Fibroblast of pulmonary artery (primary cell): ENCODE data around the gene DLL4.
A peak's percentile ranks its signal among the peaks of the same experiment; 100 is the strongest.

ENCODE experiments used
- DNase-seq: peaks from one replicate; pipeline ENCODE4 v3.0.0-alpha.2; 2010; ENCODE audit warnings: low read depth
- H3K4me3 ChIP-seq: replicated peaks from 2 replicates; pipeline ENCODE4 v1.5.1; 2011; ENCODE audit warnings: low read depth, mild to moderate bottlenecking, control low read depth, low read length, moderate library complexity
- TF ChIP-seq, protein P1 (sequence below): IDR thresholded peaks from 2 replicates; pipeline ENCODE4 v1.5.1; 2011; ENCODE audit warnings: mild to moderate bottlenecking, control low read depth, low read length, inconsistent platforms; ENCODE audit errors: missing control alignments

Gene DLL4

DNA sequence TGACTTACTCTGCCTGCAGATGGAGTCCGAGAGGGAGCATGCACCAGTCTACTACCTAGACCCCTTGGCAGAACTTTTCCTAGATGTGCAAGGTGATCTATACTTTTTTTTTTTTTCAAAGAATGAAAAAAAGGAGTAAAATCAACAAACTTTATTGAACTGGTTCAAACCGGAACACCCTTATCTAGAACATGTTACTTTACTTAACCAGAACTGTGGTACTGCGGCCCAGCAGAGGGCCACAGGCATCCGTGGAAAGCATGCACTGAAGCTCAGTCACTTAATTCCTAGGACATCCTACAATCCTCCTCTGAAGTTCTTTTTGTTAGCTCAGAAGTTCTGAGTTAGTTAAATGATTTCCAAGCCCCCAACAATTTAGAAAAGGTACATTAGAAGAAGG is 45.7 kb downstream of the DLL4 start:
- TF ChIP-seq, protein P1, sequence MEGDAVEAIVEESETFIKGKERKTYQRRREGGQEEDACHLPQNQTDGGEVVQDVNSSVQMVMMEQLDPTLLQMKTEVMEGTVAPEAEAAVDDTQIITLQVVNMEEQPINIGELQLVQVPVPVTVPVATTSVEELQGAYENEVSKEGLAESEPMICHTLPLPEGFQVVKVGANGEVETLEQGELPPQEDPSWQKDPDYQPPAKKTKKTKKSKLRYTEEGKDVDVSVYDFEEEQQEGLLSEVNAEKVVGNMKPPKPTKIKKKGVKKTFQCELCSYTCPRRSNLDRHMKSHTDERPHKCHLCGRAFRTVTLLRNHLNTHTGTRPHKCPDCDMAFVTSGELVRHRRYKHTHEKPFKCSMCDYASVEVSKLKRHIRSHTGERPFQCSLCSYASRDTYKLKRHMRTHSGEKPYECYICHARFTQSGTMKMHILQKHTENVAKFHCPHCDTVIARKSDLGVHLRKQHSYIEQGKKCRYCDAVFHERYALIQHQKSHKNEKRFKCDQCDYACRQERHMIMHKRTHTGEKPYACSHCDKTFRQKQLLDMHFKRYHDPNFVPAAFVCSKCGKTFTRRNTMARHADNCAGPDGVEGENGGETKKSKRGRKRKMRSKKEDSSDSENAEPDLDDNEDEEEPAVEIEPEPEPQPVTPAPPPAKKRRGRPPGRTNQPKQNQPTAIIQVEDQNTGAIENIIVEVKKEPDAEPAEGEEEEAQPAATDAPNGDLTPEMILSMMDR, result no peak
- H3K4me3 ChIP-seq, result no peak overlapping the region
- DNase-seq, result no peak

DNA sequence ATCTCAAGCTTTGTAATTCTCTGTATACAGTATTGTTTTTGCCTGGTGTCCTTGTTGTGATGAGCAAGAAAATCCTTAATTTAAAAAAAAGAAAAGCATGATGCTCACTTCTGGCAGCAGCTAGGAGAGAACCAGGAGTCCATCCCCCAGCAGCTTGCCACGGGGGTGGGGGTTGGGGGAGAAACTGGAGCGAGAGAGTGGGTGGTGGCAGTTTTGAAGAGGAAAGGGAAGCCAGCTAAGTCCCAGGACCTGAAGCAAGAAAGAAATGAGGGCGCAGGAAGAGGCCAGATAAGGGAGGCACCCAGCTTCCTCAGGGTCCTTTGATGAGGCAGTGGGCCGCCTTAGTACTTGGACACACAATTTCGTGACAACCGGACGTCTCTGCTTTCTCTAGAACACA is 47.7 kb downstream of the DLL4 start:
- no peak for DNase-seq
- no peak overlapping the region for H3K4me3 ChIP-seq
- TF ChIP-seq, protein P1, result no peak

DNA sequence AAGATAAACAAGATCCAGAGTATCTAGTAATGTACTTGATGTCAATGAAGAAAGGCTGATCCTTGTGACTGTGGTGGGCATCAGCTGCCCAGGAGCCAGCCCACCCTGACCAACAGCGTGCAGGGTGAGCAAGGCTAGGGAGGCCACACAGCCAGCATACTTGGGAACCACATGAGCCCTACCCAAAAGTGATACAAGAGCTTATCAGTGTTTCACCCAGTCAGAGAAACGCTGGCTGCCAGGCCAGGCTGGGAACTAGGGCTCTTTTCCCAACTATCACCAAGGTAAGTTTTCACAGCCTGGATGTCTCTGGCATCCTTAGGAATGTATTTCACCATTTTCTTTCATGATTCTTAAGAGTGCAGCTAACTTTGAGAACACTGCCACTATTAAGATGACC is 49.0 kb downstream of the DLL4 start:
- H3K4me3 ChIP-seq, result no peak overlapping the region
- TF ChIP-seq, protein P1, result no peak
- no peak for DNase-seq

DNA sequence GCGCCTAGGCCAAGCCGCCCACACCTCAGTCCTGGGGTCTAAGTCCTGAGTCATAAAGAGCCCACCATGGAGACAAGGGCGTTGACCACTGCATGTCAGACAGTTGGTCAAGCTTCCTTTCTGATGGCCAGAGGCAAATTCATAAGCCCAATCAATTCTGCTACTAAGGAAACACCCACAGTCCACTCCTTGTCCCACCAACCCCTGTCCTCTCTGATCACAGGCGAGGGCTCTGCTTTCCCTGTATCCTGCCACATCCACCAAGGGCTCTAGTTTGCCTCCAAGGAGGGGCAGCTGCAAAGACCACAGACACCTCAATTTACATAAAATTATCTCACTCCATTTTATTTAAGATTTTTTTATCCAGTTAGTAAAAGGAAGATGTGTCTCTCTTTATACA is 49.4 kb downstream of the DLL4 start:
- no peak for DNase-seq
- TF ChIP-seq, protein P1, result no peak
- no peak overlapping the region for H3K4me3 ChIP-seq

DNA sequence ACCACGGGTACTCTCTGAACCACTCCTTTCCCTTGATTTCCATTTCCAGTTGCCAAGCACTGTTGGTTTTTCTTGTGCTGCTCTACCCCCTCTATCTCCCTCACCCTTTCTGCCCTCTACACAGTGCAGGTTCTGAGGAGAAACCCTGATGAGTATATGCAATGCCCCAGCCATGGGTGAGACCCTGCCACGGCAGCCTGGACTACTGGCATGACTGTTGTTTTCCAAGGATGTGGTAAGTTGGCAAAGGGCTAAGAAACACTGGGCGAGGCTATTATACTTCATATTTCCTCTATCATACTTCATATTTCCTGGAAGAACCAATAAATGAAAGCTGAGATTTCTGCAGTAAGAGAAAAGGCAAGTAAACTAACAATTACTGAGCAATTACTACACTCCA is 52.0 kb downstream of the DLL4 start:
- TF ChIP-seq, protein P1, result no peak
- H3K4me3 ChIP-seq, result no peak overlapping the region
- DNase-seq, result no peak

DNA sequence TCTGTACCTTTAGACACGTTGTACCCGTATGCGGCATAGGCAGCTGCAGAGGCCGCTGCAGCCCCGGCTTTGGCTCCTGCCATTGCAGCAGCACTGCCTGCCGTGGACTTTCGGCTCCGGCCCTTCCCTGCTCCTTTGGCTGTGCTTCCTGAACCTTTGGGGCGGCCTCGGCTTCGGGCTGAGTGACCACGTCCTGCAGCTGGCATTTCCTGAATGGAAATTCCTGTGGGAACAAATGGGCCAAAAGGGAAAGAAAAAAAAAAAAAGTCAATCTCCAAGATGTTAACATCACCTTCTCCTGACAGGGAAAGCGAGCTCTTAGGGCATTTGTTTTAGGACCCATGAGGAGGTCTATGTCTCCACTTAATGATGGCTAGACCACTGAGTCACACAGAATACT is 53.7 kb downstream of the DLL4 start:
- TF ChIP-seq, protein P1, result no peak
- peak; percentile 84 for DNase-seq
- no peak overlapping the region for H3K4me3 ChIP-seq

DNA sequence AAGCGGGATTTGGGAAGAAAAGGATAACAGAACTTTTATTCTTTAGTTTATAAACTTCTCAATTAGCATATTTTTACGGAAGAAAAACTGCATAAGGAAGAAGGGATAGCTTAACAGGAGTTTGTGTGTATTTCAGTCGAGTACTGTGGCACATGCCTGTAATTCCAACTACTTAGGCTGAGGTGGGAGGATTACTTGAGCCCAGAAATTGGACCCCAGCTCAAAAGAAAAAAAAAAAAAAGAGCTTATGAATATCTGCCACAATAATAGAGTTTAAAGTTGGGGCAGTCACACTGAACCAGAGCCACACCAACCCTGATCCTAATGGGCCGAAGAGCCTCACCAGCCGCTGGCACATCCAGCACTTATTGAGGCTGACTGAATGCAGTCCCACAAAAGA is 55.3 kb downstream of the DLL4 start:
- H3K4me3 ChIP-seq, result no peak overlapping the region
- DNase-seq, result no peak
- TF ChIP-seq, protein P1, result no peak
